ENCODE measurements around the gene ADAMTS14. TPM values are rescaled to one million over a fixed set of nuclear protein-coding genes. Genes with fewer than 3 reads are reported as not detected.

ADAMTS14 gene
- total RNA-seq, 2 experiments from 2014 or later = 0.16 to 0.25 TPM

DNA sequence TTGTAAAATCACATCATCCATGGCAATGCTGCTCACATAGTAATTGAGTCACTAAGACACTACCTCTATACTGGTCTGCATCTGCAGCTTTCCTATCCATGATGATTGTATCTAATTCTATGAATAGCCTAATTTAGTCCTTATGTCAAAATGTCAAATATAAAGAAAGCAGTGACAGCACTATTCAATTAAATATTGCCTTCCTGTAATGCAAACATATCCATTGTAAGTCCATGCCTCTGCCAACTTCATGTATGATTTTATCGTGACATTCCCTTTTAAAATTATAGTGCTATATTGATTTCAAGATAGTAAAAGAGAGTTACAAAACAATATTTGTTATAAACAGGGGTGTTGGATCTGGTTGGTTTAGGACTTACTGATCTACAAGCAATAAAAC, 138.7 kb downstream of the ADAMTS14 start:
- ATAC-seq (no peak), DNase-seq (no peak)
- CTCF ChIA-PET = no interaction called here
- TF ChIP-seq CTCF (IDR thresholded peaks at IDR 0.05) = no peak
- H3K27ac Mint-ChIP-seq = no peak overlapping the region
- no peaks in the 10 kb centered on the region for H3K36me3 Mint-ChIP-seq (ENCODE audit: low read depth)
- POLR2A ChIA-PET = no interaction called here
- H3K4me1 Mint-ChIP-seq (ENCODE audit: low read depth) = peaks cover 12% of the 10 kb centered on the region
- no peak overlapping the region for H3K4me3 Mint-ChIP-seq
- peaks cover 2% of the 10 kb centered on the region for H3K27me3 Mint-ChIP-seq
- intact Hi-C loops (cut with micrococcal nuclease) = no loop called here
- H3K9me3 Mint-ChIP-seq = no peaks in the 10 kb centered on the region

GRCh38 chr10:70811881-70812280, 139.6 kb downstream of the ADAMTS14 start:
- no peak for ATAC-seq
- intact Hi-C loops (cut with micrococcal nuclease) = no loop called here
- Mint-ChIP-seq H3K36me3 (ENCODE audit: low read depth) (no peaks in the 10 kb centered on the region), H3K9me3 (no peaks in the 10 kb centered on the region), H3K4me1 (ENCODE audit: low read depth) (peaks cover 17% of the 10 kb centered on the region), H3K4me3 (no peak overlapping the region), H3K27me3 (peaks cover 2% of the 10 kb centered on the region), H3K27ac (no peak overlapping the region)
- ChIA-PET POLR2A (no interaction called here), CTCF (interaction anchor here (1.5 kb wide), 1 partner anchor 24 kb away, joined by 3 read pairs; no protein-coding TSS in a partner anchor)
- TF ChIP-seq CTCF (IDR thresholded peaks at IDR 0.05) = no peak
- DNase-seq = no peak

Other genes with a start within 250 kb of the ADAMTS14 start
- not detected for gene NODAL, start 230.8 kb upstream of the ADAMTS14 start, total RNA-seq
- 1 to 10 TPM; 6.6 to 6.8 TPM for gene PALD1, start 193.7 kb upstream of the ADAMTS14 start, total RNA-seq
- gene PRF1, start 69.8 kb upstream of the ADAMTS14 start, total RNA-seq = 100 to 1,000 TPM; 107 to 113 TPM
- not detected for gene TBATA, start 112.9 kb downstream of the ADAMTS14 start, total RNA-seq
- gene SGPL1, start 143.4 kb downstream of the ADAMTS14 start, total RNA-seq = 10 to 100 TPM; 13.7 to 16.6 TPM
- gene PCBD1, start 216.1 kb downstream of the ADAMTS14 start, total RNA-seq = 10 to 100 TPM; 40.0 to 41.5 TPM

Data from activated CD8-positive, alpha-beta T cell treated with anti-CD3 and anti-CD28 coated beads for 36 hours (primary cell).